Measurements from ENCODE around the gene FAM184B.

- TF ChIP-seq, protein P1, sequence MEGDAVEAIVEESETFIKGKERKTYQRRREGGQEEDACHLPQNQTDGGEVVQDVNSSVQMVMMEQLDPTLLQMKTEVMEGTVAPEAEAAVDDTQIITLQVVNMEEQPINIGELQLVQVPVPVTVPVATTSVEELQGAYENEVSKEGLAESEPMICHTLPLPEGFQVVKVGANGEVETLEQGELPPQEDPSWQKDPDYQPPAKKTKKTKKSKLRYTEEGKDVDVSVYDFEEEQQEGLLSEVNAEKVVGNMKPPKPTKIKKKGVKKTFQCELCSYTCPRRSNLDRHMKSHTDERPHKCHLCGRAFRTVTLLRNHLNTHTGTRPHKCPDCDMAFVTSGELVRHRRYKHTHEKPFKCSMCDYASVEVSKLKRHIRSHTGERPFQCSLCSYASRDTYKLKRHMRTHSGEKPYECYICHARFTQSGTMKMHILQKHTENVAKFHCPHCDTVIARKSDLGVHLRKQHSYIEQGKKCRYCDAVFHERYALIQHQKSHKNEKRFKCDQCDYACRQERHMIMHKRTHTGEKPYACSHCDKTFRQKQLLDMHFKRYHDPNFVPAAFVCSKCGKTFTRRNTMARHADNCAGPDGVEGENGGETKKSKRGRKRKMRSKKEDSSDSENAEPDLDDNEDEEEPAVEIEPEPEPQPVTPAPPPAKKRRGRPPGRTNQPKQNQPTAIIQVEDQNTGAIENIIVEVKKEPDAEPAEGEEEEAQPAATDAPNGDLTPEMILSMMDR (IDR thresholded peaks at IDR 0.05 in 8 of 11, conservative IDR thresholded peaks at IDR 0.05 in 3 of 11): no peak
- no peak for TF ChIP-seq POLR2A (IDR thresholded peaks at IDR 0.05)
- TF ChIP-seq POLR2AphosphoS5 (IDR thresholded peaks at IDR 0.05): no peak
Measured at GRCh38 chr4:17814140-17814539, 32.7 kb upstream of the FAM184B start.

Measured in spleen (tissue), 7 donors.